Umbilical cord (tissue), 2 donors: Measurements from ENCODE around the gene VAMP5. TPM values are rescaled to one million over a fixed set of nuclear protein-coding genes. Genes with fewer than 3 reads are reported as not detected.
"Not testable (repeated sequence)": the region's sequence is repeated elsewhere in the genome, so short reads cannot be mapped to it uniquely, and the experiment has no call there.

Experiments used
- DNase-seq: peaks from one replicate; pipeline ENCODE4 v3.0.0-alpha.2; 2015; ENCODE audit warnings: low spot score
- total RNA-seq: library from RNA; depleted of rRNA; stranded (reverse); fragments of >200 nt; gene quantifications from one replicate; pipeline ENCODE4 v1.2.3, GENCODE V29; 2014; ENCODE audit warnings: low replicate concordance; ENCODE audit not compliant: insufficient read depth

Gene VAMP5
- total RNA-seq, 1 donor from 2014 or later: 20.0 TPM

DNA sequence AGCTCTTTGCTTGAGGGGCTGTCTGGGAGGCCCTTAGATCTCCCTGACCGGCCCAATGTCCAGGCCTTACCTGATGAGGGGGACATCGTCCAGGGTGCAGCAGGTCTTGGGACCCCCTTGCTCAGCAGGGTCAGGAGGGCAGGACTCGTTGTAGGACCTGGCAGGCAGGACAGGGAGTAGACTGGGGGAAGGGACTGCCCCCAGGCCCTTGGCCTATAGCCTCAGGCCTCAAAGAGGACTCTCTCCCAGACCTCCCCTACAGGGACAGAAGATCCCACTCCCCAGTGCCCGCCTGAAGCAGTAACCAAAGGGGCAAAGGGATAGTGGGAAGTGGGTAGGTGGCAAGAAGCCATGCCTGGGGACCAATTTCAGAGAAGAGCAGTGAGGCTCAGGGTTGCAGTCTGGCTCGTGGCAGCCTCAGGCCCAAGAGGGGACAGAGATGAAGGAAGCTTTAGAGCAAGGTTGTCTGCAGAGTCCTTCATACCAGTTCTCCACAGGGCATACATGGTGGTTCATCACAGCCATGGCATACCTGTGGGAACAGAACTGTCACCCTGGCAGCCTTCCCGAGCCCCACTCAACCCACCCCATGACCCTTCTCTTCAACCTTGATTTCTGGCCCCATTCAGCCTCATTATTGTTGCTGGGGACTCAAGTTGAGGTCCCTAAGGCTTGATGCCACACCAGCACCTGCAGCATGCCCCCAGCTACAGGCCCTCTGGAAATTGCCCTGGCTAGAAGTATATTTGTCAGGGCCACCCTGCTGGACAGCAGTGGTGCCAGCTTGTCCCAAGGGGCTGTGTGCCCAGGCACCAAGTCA lies 16.9 kb downstream of the VAMP5 start:
- DNase-seq: no peak

DNA sequence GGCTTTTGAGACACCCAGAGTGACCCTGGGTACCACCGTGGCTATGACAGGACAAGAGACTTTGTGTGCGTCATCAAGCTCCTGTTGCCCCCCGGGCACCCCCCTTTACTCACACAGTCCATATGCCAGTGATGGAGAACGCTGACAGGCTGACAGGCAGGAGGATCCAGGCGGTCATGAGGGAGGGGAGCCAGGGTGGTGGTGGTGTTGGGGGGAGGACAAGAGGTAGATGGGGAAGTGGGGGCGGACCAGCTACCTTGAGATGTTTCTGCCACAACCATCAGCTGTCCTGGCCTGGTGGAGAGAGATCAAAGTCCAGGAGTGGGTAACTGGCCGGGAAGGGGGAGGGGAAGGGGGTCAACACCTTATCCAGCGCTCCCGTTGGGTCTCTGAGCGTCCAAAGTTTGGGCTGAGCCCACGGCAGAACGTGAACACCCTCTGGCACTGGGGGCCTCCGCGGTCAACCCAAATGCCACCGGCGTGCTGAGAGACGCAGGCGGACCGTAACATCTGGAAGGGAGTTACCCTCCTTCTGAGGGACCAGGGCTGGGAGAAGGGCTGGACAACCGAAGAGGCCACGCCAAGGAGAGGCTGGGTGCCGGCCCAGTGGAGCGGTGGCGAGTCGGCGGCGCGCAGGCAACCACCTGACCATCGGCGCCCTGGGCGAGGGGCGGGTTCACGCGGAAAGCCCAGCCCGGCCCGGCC lies 17.7 kb downstream of the VAMP5 start:
- DNase-seq: peak; percentile 37

DNA sequence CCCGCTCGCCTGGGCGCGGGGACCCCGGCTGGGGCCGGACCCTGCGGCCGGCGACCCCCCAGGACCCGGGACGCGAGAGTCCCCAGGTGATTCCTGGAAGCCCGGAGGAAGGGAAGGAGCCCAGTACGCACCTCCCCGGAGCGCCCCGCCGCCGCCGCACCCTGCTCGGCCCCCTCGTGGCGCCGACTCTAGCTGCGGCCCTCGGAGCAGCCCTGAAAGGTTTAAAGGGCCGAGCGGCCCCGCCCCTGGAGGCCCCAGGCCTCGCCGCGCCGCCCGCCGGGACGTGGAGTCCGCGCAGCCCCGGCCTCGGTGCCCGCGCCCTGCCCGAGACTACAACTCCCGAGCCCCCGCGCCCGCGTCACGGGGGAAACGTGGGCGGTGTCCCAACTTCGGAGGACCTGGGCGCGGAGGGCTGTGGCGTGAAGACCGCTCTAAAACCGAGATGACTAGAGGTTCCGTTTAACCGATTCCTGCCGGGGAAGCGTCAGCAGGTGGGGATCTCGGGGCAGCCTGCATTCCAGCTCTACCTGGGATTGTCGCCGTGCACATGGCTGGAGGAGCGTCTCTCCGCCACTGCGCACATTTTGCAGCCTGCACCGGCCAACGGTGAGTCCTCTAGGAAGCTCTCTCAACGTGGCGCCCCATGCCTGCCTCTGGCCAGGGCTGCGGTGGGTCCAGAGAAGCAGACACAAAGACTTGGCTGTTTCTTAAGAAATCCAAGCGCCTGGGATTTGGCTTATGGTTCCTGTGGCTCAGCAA lies 18.4 kb downstream of the VAMP5 start, which contains the start of gene TMEM150A:
Gene TMEM150A (minus strand): TSS at position 223 of the 759 bp plus-strand sequence. CDS start 750 bp downstream, outside the sequence.
- DNase-seq: peak; percentile 97

- not testable (repeated sequence) for DNase-seq
Observed at GRCh38 chr2:85604133-85604444, 19.9 kb downstream of the VAMP5 start.

DNA sequence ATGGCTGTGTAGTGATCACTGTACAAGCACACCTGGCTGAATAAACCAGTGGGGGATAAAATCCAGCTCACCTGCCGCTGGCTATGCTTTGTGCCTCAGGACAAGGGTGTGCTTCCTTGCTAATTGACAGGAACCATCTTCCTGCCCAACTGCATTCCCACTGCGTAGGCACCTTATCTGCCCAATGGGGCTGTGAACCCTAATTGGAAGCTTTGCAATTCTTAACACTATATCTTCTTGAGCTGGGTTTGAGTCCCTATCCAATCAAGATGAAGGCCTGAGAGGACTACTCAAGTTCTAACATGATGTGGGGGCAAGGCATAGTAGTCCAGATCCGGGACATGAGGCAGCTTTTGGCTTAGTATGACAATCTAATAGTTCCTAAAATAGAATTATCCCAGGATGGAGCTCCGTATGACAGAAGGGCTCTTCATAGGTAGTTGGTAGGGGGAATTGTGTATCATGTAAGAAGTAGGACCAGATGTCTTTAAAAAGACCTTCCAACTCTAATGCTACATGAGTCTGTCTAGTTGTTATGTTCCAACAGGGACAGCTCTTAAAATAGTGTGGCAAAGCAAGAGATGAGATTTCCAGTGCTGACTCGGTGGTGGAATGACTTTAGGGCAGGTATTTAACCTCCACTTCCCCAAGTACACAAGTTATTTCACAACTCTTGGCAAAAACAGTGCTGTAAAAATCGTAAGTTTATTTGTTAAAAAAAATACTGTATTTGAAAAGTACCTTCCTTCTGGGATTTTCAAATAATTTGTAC lies 20.5 kb downstream of the VAMP5 start:
- no peak for DNase-seq

DNA sequence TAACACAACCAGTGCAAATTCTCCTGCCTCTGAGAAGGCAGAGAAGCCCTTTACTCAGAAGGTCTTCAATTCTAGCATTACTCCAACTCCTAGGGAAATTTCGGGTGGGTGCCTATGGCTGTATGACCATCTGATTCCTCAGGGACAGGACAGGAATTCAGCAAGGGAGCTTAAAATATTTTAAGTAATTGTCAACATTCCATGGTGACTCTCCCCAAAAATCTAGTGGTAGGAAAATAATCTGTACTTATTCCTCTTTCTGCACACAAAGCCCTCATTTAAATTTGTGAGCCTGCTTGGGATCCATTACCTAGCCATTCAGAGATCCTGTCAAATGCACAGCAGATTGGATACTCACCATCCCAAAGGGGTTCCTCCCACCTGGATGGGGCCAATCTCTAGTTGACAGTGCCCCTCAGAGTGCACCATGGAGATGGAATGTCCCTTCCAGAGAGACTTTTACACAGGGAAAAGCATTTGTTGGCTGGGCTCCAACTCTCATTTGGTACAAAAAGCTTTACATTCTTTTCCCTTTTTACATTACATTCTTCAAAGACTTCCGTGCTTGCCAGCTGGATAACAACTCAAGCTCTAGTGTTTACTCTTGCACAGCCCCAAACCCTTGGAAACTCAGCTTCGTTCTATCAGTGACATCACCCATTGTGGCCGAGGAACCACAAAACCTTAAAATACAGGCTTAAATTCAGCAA lies 21.3 kb downstream of the VAMP5 start:
- DNase-seq: peak; percentile 85

DNA sequence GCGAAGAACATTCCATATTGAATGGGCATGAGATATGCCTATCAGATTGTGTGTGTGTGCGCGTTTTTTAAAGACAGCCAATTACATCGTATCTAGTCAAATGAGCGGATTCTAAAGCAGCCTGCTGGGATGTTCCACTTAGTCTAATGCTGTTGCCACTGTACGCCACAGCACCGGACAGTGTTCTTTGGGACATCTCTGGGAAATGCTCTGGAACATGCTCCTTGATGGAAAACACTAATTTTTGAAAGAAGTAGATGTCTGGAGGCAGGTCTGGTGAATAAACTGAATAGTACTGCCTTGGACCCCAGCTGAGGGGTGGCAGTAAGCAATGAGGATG lies 21.9 kb downstream of the VAMP5 start:
- no peak for DNase-seq

GRCh38 chr2:85607268-85608215 lies 23.3 kb downstream of the VAMP5 start:
- DNase-seq: no peak

GRCh38 chr2:85611217-85611704 lies 27.0 kb downstream of the VAMP5 start:
- DNase-seq: no peak

GRCh38 chr2:85611705-85612587 lies 27.7 kb downstream of the VAMP5 start, which contains the start of gene C2orf68:
Gene C2orf68, minus strand, starts transcription at chr2:85612066. Its CDS starts 82 bp downstream, at chr2:85611984.
- DNase-seq: peak; percentile 96

GRCh38 chr2:85613717-85614515 lies 29.7 kb downstream of the VAMP5 start:
- DNase-seq: no peak

GRCh38 chr2:85614757-85615156 lies 30.5 kb downstream of the VAMP5 start:
- not testable (repeated sequence) for DNase-seq

DNA sequence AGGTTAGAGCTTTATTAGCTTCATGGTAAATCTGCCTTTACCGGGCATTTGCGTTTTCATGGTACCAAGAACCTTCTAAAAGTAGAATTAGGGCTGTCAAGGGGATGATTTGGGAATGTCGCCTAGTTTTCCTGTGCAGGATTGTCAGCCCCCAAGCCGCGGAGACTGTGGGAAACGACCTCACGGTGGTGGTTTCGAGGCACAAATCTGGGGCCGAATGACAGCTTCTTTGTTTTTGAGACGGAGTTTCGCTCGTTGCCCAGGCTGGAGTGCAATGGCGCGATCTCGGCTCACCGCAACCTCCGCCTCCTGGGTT lies 31.1 kb downstream of the VAMP5 start:
- no peak for DNase-seq

- DNase-seq: not testable (repeated sequence)
Observed at GRCh38 chr2:85617723-85618122, 33.5 kb downstream of the VAMP5 start.

- no peak for DNase-seq
Observed at GRCh38 chr2:85619617-85620016, 35.4 kb downstream of the VAMP5 start.

GRCh38 chr2:85621338-85621737 lies 37.1 kb downstream of the VAMP5 start:
- no peak for DNase-seq

GRCh38 chr2:85623991-85624390 lies 39.8 kb downstream of the VAMP5 start:
- DNase-seq: no peak

DNA sequence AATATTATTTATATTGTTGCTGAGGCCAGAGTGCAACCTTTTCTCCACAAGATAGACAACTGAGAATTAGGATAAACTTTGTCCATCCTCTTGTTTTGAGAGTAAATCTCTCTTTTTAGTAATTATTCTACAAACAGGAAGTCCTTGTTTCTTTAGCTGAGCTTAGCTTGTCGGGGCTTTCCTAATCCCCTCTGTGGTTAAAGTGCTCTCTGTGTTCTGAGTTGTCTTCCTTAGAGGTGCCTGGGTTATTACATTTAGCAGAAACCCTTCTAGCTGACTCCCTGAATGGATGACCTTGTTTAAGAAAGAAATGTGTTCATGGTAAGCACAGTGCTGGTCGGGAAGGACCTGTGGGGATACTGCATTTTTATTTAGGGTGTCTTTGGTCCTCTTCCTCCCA lies 44.4 kb downstream of the VAMP5 start:
- DNase-seq: no peak
